ENCODE measurements around the gene CENPL. TPM values are rescaled to one million over a fixed set of nuclear protein-coding genes. Genes with fewer than 3 reads are reported as not detected.

The CENPL gene
- total RNA-seq, 2 experiments from 2014 or later: 25.4 to 36.1 TPM

DNA sequence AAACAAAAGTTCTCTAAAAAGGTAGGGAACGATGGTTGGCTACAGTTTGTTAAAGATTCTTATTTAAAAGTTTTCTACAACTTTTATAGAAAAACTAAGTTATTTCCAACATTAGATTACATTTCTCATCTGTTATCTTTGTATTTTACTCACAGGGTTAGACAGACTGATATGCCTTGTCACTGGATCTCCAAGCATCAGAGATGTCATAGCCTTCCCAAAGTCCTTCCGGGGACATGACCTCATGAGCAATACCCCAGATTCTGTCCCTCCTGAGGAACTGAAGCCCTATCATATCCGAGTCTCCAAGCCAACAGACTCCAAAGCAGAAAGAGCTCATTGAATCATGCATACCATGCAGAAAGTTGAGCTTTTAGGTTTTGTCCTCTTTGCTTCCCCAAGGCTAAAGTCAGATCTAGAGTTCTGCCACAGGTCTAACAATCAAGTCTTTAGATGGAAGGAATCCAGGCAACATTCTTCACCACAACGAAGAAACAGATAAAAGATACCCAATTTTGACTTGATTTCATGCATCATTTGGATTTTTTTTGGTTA lies 32.8 kb upstream of the CENPL start:
- no peaks in the 10 kb centered on the region for H4K20me1 ChIP-seq (ENCODE audit: insufficient read depth, low read length)
- TSS peak; percentile 9 for BruUV-seq (replicated peaks)
- no peak overlapping the region for H2AFZ ChIP-seq (ENCODE audit: low read length)
- intact Hi-C loops (cut with micrococcal nuclease; ENCODE audit: unreplicated experiment): no loop called here
- CTCF ChIA-PET (ENCODE audit: unreplicated experiment): no interaction called here
- H3K4me1 ChIP-seq (ENCODE audit: insufficient read depth, low read length, poor library complexity, severe bottlenecking): peaks cover 1% of the 10 kb centered on the region
- TF ChIP-seq, protein P1, sequence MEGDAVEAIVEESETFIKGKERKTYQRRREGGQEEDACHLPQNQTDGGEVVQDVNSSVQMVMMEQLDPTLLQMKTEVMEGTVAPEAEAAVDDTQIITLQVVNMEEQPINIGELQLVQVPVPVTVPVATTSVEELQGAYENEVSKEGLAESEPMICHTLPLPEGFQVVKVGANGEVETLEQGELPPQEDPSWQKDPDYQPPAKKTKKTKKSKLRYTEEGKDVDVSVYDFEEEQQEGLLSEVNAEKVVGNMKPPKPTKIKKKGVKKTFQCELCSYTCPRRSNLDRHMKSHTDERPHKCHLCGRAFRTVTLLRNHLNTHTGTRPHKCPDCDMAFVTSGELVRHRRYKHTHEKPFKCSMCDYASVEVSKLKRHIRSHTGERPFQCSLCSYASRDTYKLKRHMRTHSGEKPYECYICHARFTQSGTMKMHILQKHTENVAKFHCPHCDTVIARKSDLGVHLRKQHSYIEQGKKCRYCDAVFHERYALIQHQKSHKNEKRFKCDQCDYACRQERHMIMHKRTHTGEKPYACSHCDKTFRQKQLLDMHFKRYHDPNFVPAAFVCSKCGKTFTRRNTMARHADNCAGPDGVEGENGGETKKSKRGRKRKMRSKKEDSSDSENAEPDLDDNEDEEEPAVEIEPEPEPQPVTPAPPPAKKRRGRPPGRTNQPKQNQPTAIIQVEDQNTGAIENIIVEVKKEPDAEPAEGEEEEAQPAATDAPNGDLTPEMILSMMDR (conservative IDR thresholded peaks at IDR 0.05; ENCODE audit: low read length): no peak
- TF ChIP-seq EZH2phosphoT487 (IDR thresholded peaks at IDR 0.05; ENCODE audit: borderline replicate concordance, low read depth, low read length): no peak
- H3K4me2 ChIP-seq (ENCODE audit: low read length): no peak overlapping the region
- POLR2A ChIA-PET: interaction anchor here (0.6 to 1.8 kb wide), 3 partner anchors 13 to 1112 kb away, joined by 3 to 6 read pairs (median 3); no protein-coding TSS in a partner anchor
- no peaks in the 10 kb centered on the region for H3K79me2 ChIP-seq (ENCODE audit: insufficient read depth, low read depth, low read length)
- H3K4me3 ChIP-seq (ENCODE audit: low read depth, low read length, poor library complexity, severe bottlenecking): no peak overlapping the region
- no peaks in the 10 kb centered on the region for H3K9me2 ChIP-seq (ENCODE audit: insufficient read depth, low read length)
- H3K9me3 ChIP-seq (ENCODE audit: low read length): no peaks in the 10 kb centered on the region
- peaks cover 88% of the 10 kb centered on the region for H3K36me3 ChIP-seq (ENCODE audit: insufficient read depth, low read length)
- H3K27ac ChIP-seq (ENCODE audit: low read depth, low read length, poor library complexity, severe bottlenecking): no peak overlapping the region
- no peak for DNase-seq (ENCODE audit: low spot score)

GRCh38 chr1:173856903-173857302 lies 32.2 kb upstream of the CENPL start:
- no peak for DNase-seq (ENCODE audit: low spot score)
- CTCF ChIA-PET (ENCODE audit: unreplicated experiment): no interaction called here
- POLR2A ChIA-PET: interaction anchor here (0.6 to 1.8 kb wide), 3 partner anchors 13 to 167 kb away, joined by 3 to 6 read pairs (median 3); no protein-coding TSS in a partner anchor
- Histone ChIP-seq H2AFZ (ENCODE audit: low read length) (no peak overlapping the region), H3K4me1 (ENCODE audit: insufficient read depth, low read length, poor library complexity, severe bottlenecking) (no peaks in the 10 kb centered on the region), H3K4me2 (ENCODE audit: low read length) (no peak overlapping the region), H3K9me2 (ENCODE audit: insufficient read depth, low read length) (no peaks in the 10 kb centered on the region), H3K27ac (ENCODE audit: low read depth, low read length, poor library complexity, severe bottlenecking) (no peak overlapping the region), H3K4me3 (ENCODE audit: low read depth, low read length, poor library complexity, severe bottlenecking) (no peak overlapping the region), H3K9me3 (ENCODE audit: low read length) (no peaks in the 10 kb centered on the region), H3K79me2 (ENCODE audit: insufficient read depth, low read depth, low read length) (no peaks in the 10 kb centered on the region), H3K36me3 (ENCODE audit: insufficient read depth, low read length) (peaks cover 87% of the 10 kb centered on the region), H4K20me1 (ENCODE audit: insufficient read depth, low read length) (no peaks in the 10 kb centered on the region)
- BruUV-seq (replicated peaks): no TSS peak
- no peak for TF ChIP-seq EZH2phosphoT487 (IDR thresholded peaks at IDR 0.05; ENCODE audit: borderline replicate concordance, low read depth, low read length)
- TF ChIP-seq, protein P1 (conservative IDR thresholded peaks at IDR 0.05; ENCODE audit: low read length): no peak
- intact Hi-C loops (cut with micrococcal nuclease; ENCODE audit: unreplicated experiment): no loop called here

DNA sequence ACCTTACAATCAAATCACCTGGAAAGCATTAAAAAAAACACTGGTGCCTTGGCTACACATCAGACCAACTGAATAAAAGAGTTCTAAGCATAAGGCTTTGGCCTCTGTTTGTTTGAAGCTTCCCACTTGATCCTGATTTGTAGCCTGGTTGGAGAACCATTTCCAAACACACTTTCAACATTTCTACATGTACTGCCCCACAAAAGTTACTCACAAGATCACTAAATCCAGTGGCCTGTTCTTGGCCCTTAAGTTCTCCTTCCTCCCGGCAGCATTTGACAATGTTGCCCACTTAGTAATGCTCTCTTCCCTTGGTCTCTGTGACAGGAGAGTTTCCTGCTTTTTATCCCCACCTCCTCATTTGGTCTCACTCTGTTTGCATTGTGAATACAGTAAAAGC lies 31.3 kb upstream of the CENPL start:
- Histone ChIP-seq H4K20me1 (ENCODE audit: insufficient read depth, low read length) (no peaks in the 10 kb centered on the region), H3K4me1 (ENCODE audit: insufficient read depth, low read length, poor library complexity, severe bottlenecking) (no peaks in the 10 kb centered on the region), H3K4me3 (ENCODE audit: low read depth, low read length, poor library complexity, severe bottlenecking) (no peak overlapping the region), H3K9me2 (ENCODE audit: insufficient read depth, low read length) (no peaks in the 10 kb centered on the region), H2AFZ (ENCODE audit: low read length) (no peak overlapping the region), H3K79me2 (ENCODE audit: insufficient read depth, low read depth, low read length) (no peaks in the 10 kb centered on the region), H3K36me3 (ENCODE audit: insufficient read depth, low read length) (peaks cover 91% of the 10 kb centered on the region), H3K4me2 (ENCODE audit: low read length) (no peak overlapping the region), H3K27ac (ENCODE audit: low read depth, low read length, poor library complexity, severe bottlenecking) (no peak overlapping the region), H3K9me3 (ENCODE audit: low read length) (no peaks in the 10 kb centered on the region)
- no TSS peak for BruUV-seq (replicated peaks)
- no peak for DNase-seq (ENCODE audit: low spot score)
- CTCF ChIA-PET (ENCODE audit: unreplicated experiment): no interaction called here
- POLR2A ChIA-PET: interaction anchor here (1.0 kb wide), 1 partner anchor 168 kb away, joined by 3 read pairs; no protein-coding TSS in a partner anchor
- intact Hi-C loops (cut with micrococcal nuclease; ENCODE audit: unreplicated experiment): no loop called here
- TF ChIP-seq, protein P1 (conservative IDR thresholded peaks at IDR 0.05; ENCODE audit: low read length): no peak
- TF ChIP-seq EZH2phosphoT487 (IDR thresholded peaks at IDR 0.05; ENCODE audit: borderline replicate concordance, low read depth, low read length): no peak
